ENCODE data around the gene PEX11B. TPM values are rescaled to one million over a fixed set of nuclear protein-coding genes. Genes with fewer than 3 reads are reported as not detected.

Gene PEX11B
- total RNA-seq, 1 experiment from 2014 or later, result 22.4 TPM

DNA sequence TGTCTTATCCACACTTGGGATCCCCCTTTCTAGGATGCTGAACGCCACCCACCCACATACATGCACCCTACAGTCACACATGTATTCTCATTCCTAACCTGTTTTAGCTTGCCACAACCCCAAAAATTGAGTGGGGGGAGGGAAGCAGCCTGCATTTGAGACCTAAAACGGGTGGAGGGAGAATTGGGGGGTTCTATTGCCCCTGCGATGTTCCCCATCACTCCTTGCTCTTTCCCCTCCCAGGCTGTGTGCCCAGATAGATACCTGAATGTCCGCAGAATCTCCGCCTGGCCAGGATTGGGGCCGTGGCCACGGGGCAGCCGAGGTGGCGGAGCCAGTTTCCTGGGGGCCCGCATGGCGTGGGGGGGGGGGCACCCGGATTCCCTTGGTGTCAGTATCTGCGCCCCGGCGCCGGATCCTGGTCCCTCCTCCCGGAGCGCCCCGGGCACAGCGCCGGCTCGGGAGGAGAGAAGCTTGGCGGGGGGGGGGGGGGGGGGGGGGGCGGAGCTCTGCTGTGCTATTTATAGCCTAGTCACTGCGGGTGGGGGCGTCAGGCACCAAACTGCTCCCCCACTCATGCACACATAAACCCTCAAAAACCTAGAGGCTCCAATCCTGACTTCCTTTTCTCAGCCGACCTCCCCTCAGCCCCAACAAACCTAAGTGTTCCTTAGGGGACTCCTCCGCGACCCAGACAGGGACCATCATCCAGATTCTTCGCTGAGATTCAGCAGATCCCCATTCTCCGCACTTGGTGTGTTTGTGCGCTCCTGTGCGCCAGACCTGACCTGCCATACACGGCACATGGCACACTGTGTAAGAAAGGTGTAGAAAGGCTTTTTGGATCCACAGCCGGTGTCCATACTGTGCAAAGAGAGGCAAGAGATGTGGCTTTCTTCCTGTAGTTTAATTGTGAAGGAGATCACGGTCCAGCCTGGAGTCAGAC, 43.9 kb upstream of the PEX11B start:
- Histone ChIP-seq H3K9me3 (ENCODE audit: low read depth, low read length, poor library complexity, severe bottlenecking) (peaks cover 2% of the 10 kb centered on the region), H3K27me3 (replicated peaks; ENCODE audit: insufficient read depth, low read depth, low read length, poor library complexity) (no peaks in the 10 kb centered on the region), H3K4me3 (ENCODE audit: low read depth, low read length, poor library complexity, severe bottlenecking) (peak overlapping the region; percentile 71), H3K36me3 (ENCODE audit: insufficient read depth, low read length, poor library complexity, severe bottlenecking) (no peaks in the 10 kb centered on the region), H3K4me1 (ENCODE audit: insufficient read depth, low read length, poor library complexity, severe bottlenecking) (peaks cover 33% of the 10 kb centered on the region), H3K27ac (ENCODE audit: low read depth, low read length, poor library complexity, severe bottlenecking) (peak overlapping the region; percentile 0)
- POLR2A ChIA-PET (ENCODE audit: low non-redundant PET), result no interaction called here
- DNase-seq (ENCODE audit: low spot score), result peak; percentile 54
- BruUV-seq (replicated peaks), result no TSS peak
- intact Hi-C loops (cut with micrococcal nuclease; ENCODE audit: unreplicated experiment), result loop anchor here (5.0 kb wide), 1 partner anchor 35 kb away; the partner anchor contains the start of gene RBM8A
- CTCF ChIA-PET, result no interaction called here
- TF ChIP-seq CTCF (conservative IDR thresholded peaks at IDR 0.05; ENCODE audit: low read depth, low read length), result no peak
- no peak for TF ChIP-seq EZH2 (IDR thresholded peaks at IDR 0.05; ENCODE audit: borderline replicate concordance, low read depth, low read length, poor library complexity, severe bottlenecking)

GRCh38 chr1:145961425-145962156, 43.1 kb upstream of the PEX11B start:
- POLR2A ChIA-PET (ENCODE audit: low non-redundant PET), result no interaction called here
- H3K27me3 ChIP-seq (replicated peaks; ENCODE audit: insufficient read depth, low read depth, low read length, poor library complexity), result no peaks in the 10 kb centered on the region
- intact Hi-C loops (cut with micrococcal nuclease; ENCODE audit: unreplicated experiment), result loop anchor here (5.0 kb wide), 1 partner anchor 34 kb away; the partner anchor contains the start of gene RBM8A
- peaks cover 33% of the 10 kb centered on the region for H3K4me1 ChIP-seq (ENCODE audit: insufficient read depth, low read length, poor library complexity, severe bottlenecking)
- CTCF ChIA-PET, result interaction anchor here (0.5 kb wide), 1 partner anchor 52 kb away, joined by 3 read pairs; no protein-coding TSS in a partner anchor
- H3K36me3 ChIP-seq (ENCODE audit: insufficient read depth, low read length, poor library complexity, severe bottlenecking), result no peaks in the 10 kb centered on the region
- H3K27ac ChIP-seq (ENCODE audit: low read depth, low read length, poor library complexity, severe bottlenecking), result peak overlapping the region; percentile 70
- DNase-seq (ENCODE audit: low spot score), result peak; percentile 57
- no peak for TF ChIP-seq CTCF (conservative IDR thresholded peaks at IDR 0.05; ENCODE audit: low read depth, low read length)
- no peak for TF ChIP-seq EZH2 (IDR thresholded peaks at IDR 0.05; ENCODE audit: borderline replicate concordance, low read depth, low read length, poor library complexity, severe bottlenecking)
- BruUV-seq (replicated peaks), result no TSS peak
- no peaks in the 10 kb centered on the region for H3K9me3 ChIP-seq (ENCODE audit: low read depth, low read length, poor library complexity, severe bottlenecking)
- peak overlapping the region; percentile 71 for H3K4me3 ChIP-seq (ENCODE audit: low read depth, low read length, poor library complexity, severe bottlenecking)

DNA sequence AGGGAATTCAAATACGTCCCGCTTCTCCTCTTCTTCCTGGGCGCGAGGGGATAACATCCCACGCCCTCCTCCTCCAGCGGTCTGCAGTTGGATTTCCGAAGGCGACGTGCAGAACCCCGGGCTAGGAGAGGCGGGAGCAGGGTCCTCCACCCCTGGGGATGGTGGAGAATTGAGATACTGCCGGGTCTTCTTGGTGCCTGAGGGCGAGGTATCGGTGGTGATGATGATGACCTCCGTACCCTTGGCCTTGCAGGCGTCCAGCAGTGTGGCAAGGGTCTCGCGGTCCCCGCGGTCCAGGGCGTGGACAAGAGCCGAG, 42.5 kb upstream of the PEX11B start:
- no peak for TF ChIP-seq EZH2 (IDR thresholded peaks at IDR 0.05; ENCODE audit: borderline replicate concordance, low read depth, low read length, poor library complexity, severe bottlenecking)
- no peak for TF ChIP-seq CTCF (conservative IDR thresholded peaks at IDR 0.05; ENCODE audit: low read depth, low read length)
- POLR2A ChIA-PET (ENCODE audit: low non-redundant PET), result interaction anchor here (0.5 kb wide), 1 partner anchor 77 kb away, joined by 15 read pairs; no protein-coding TSS in a partner anchor
- Histone ChIP-seq H3K27ac (ENCODE audit: low read depth, low read length, poor library complexity, severe bottlenecking) (peak overlapping the region; percentile 70), H3K4me3 (ENCODE audit: low read depth, low read length, poor library complexity, severe bottlenecking) (peak overlapping the region; percentile 71), H3K27me3 (replicated peaks; ENCODE audit: insufficient read depth, low read depth, low read length, poor library complexity) (no peaks in the 10 kb centered on the region), H3K4me1 (ENCODE audit: insufficient read depth, low read length, poor library complexity, severe bottlenecking) (peaks cover 38% of the 10 kb centered on the region), H3K9me3 (ENCODE audit: low read depth, low read length, poor library complexity, severe bottlenecking) (no peaks in the 10 kb centered on the region), H3K36me3 (ENCODE audit: insufficient read depth, low read length, poor library complexity, severe bottlenecking) (no peaks in the 10 kb centered on the region)
- CTCF ChIA-PET, result interaction anchor here (0.5 kb wide), 2 partner anchors 48 to 52 kb away, joined by 3 read pairs; no protein-coding TSS in a partner anchor
- DNase-seq (ENCODE audit: low spot score), result no peak
- intact Hi-C loops (cut with micrococcal nuclease; ENCODE audit: unreplicated experiment), result loop anchor here (5.0 kb wide), 1 partner anchor 34 kb away; the partner anchor contains the start of gene RBM8A
- no TSS peak for BruUV-seq (replicated peaks)
